ENCODE data around the gene CENPP.

- TF ChIP-seq CTCF (IDR thresholded peaks at IDR 0.05) = no peak
- TF ChIP-seq POLR2A (IDR thresholded peaks at IDR 0.05) = no peak
Measured at GRCh38 chr9:92423612-92424011, 97.9 kb downstream of the CENPP start.

Measured in vagina (tissue), 2 donors.